Renal pelvis (tissue), 4 donors: ENCODE measurements around the gene LGSN. TPM values are rescaled to one million over a fixed set of nuclear protein-coding genes. Genes with fewer than 3 reads are reported as not detected.
"Not testable (repeated sequence)": the region's sequence is repeated elsewhere in the genome, so short reads cannot be mapped to it uniquely, and the experiment has no call there.

Experiments
- DNase-seq: peaks from one replicate; pipeline ENCODE4 v3.0.0-alpha.2; 2013
- polyA plus RNA-seq, 3 donors: library from polyadenylated mRNA; unstranded; fragments of 120-200 nt; gene quantifications; one replicate each; pipeline ENCODE4 v1.2.1, GENCODE V29; 2013; ENCODE audit not compliant: insufficient read length in 3 of 3

Gene LGSN
- polyA plus RNA-seq, 3 donors: 0.43 to 1.6 (median 0.66) TPM

DNA sequence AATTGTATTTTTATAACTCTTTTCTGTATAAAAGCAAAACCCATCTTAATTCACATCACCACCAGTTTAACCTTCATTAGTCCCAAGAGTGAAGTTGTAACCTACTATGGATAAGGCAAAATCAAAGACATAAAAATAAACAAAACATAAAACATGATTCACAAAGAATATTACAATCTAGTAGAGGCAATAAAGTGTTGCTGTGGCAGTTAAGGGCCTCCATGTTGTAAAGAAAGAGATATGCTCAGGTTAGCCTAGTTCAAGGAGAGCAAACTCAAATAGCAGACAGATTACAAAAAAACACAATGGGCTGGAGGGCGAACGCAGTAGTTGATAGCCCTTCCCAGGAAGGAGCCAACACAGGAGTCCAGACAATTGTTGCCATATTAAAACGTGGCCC is 13.4 kb downstream of the LGSN start:
- DNase-seq: no peak

DNA sequence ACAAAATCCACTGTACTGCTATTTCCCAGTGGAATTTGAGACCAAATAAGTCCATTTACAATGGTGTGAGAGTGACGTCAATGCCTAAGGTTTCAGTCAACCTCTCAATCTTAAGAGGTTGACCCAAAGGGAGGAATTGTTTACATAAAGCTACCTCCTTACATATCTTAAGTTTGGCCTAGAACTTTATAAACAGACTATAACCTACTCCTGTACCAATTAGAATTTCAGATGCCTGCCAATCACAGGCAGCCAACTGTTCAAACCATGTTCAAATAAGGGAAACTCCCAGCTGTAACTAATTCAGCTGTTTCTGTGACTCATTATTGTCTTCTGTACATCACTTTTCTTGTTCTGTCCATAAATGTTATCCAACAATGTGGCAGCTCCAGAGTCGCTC is 14.5 kb downstream of the LGSN start:
- no peak for DNase-seq

DNA sequence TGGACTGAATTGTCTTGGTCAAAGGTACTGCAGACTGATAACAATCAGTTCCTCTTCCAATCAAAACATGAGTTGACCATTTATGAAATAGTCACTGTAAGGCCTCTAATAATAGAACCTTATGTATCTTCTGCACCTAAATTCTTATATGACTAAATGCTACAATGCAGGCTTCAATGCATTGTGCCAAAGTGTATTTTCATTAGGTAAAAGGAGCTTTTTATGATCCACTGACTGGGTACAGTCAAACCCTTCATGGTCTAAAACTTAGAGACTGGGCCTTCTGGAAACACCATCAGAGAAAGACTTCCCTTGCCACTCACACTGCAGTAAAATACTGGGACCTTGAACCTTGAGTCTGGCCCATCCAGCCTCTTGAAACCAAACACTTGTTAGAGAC is 16.3 kb downstream of the LGSN start:
- no peak for DNase-seq

DNA sequence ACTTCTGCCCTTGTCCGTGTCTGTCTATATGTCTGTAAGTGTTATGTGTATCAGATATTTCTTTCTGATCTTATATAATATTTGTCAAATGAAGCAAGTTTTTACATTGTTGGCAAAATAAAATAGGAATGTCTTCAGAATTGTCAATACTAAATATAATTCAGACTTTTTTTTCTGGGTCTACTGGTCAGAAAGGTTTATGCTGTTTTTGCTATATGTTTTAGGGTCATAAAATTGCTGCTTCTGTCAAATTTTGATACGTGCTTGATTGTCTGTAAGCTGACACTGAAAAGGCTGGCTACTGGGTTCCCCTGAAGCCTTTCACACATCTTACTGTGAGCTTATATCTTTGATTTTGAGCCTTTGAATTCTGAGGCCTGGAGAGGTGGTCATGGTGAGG is 20.1 kb downstream of the LGSN start:
- no peak for DNase-seq

DNA sequence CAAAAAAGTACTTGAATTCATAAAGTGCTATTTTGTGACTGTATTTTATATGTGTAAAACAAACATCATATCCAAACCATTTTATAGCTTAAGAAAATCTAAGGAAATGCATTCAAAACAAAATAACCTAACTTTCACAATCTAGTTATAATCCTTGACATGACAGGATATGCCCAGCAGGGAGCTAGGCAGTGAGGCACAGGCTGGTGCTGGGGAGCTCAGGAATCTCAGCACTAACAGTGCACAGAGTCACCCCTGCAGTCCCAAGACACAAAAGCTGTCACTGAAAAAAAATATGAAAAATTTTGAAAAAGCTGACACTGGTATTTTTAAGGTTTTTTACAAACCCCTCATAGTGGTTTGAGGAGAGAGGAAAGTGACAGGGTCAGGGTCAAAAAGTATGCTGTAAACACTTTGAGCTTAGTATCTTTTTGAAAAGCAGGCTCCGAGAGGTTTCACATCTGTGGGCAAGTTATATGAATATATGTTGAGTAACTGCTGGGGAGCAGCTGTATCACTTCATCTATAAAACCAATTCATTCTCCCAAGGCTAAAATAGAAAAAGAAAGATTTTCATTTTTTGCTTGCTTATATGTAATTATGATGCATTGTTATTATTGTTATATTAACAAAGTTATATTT is 24.1 kb downstream of the LGSN start:
- no peak for DNase-seq

DNA sequence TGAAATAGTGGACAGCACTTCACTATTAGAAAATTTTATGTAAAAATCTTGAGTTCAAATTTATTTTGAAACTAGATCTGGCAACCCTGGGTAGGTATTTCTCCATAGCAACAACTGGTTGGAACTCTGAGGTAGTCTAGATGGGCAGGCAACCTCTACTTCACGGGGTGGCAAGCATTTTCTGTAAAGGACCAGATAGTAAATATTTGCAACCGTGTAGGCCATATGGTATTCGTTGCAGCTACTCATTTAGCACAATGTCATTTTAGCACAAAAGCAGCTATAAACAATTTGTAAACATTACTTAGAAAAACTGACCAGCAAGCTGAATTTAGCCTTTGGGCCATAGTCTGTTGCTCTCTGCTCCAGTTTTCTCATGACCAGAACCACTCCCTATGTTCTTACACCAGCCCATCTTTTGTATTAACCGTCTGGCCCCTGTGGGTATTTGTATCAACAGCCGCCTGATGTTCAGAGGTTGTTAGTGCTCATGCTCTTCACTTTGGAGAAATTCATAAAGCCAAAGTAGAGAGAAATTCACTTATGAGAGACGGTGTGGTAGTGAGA is 29.2 kb downstream of the LGSN start:
- no peak for DNase-seq

DNA sequence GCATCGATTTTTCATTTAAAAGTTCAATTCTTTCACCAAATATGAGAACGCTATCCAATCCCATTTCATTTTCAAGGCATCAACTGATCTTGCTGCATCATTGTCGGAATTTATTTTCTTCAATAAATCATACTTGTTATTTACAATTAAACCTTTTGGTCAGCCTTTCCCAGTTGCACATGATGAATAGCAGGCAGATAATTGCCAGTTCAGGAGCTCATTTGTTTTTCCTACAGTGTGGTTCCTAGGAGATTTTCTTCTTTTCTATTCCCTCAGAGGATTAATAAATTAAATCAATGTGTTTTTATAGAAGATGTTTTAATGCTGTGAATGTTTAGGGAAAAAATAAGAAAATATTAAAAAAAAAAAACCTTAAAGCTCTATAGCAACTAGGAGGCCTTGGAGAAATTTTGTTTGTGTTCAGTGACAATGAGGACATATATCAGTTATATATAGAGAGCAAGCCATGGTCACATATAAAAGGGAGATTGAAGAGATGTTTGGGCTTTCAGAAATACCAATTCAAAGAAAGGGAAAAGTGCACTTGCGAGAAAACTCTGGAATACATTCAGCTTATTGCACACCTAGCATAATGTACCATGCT is 30.4 kb downstream of the LGSN start:
- DNase-seq: no peak

DNA sequence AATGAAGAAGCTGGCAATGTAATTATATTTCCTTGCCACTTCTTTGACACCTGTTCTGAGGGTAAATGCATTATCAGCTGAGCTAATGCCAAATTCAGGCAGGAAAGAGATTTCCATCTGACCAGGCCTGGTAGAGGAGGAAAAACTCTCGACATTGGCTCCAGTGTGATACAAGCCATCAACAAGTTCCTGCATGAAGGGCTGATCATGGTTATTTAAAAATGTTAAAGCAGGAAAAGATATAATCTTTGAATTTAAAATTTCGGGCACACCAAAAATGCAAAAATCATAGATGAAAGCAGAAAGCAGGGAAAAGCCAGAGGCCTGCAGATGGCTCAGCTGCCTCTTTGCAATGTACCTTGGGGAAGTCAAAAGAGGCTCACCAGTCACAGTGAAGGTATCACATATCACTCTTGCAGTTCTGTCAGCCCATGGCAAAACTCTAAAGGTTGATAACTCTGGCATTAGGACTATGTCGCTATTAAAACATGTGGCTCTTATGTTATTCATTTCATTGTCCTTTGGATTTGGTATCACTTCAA is 39.1 kb downstream of the LGSN start:
- no peak for DNase-seq

DNA sequence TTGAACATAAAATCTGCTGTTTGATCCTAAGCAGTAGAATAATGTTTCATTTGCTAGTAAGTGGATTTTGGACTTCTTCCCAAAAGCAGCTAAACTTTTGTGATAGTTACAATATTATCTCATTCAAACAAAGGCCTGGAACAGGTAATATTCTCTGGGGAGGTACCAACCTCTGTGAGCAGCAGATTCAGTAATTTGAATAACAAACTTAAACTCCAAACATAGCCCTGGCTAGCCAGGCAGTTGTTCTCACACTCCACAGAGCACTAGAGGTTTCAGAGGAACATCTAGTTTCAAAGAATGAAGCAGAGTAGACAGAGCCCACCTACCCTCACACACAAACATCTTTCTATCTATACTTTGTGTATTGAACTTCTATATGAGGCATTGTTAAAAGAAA is 40.9 kb downstream of the LGSN start:
- DNase-seq: no peak

DNA sequence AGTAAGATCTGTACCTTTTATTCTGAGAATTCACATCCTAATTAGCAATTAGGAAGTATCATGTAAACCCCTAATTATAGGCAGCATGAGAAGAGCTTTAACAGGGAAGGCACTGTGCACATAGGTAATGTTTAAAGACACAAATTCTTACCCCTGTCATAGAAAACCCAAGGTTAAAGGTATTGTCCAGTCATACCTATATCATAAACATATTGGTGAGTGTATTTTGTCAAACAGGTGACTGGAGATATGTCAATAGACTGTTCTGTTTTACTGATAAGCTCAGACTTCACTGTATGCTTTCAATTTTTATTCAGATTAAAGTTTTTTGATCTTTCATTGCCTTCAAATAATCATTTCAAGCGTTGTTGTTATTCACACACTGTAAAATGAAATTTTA is 43.8 kb downstream of the LGSN start:
- DNase-seq: no peak

DNA sequence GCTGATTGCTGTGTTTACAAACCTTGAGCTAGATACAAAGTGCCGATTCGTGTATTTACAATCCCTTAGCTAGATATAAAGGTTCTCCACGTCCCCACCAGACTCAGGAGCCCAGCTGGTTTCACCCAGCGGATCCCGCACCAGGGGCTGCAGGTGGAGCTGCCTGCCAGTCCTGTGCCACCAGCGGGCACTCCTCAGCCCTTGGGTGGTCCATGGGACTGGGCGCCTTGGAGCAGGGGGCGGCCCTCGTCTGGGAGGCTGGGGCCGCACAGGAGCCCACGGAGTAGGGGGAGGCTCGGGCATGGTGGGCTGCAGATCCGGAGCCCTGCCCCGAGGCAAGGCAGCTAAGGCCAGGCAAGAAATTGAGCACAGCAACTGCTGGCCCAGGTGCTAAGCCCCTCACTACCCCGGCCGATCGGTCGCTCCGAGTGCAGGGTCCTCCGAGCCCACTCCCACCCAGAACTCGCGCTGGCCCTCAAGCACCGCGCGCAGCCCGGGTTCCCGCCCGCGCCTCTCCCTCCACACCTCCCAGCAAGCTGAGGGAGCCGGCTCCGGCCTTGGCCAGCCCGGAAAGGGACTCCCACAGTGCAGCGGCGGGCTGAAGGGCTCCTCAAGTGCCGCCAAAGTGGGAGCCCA is 44.9 kb downstream of the LGSN start:
- DNase-seq: not testable (repeated sequence)

DNA sequence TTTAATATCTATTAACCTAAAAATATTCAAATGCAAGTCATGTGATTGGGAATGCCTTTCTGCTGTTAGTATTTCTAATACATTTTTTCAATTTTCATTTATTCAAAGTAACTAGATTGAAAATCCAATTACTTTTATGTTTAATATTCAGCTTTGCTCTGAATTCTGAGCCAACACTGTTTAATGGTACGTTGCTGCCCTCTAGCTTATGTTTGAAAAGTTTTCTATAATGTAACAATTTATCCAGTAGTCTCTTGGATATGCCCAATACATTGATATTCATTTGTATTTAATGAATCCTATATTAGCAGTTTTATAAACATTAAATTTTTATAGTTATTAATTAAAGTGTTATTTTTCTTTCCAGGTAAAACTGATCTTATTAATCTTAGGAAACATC is 47.4 kb downstream of the LGSN start:
- peak; percentile 11 for DNase-seq

DNA sequence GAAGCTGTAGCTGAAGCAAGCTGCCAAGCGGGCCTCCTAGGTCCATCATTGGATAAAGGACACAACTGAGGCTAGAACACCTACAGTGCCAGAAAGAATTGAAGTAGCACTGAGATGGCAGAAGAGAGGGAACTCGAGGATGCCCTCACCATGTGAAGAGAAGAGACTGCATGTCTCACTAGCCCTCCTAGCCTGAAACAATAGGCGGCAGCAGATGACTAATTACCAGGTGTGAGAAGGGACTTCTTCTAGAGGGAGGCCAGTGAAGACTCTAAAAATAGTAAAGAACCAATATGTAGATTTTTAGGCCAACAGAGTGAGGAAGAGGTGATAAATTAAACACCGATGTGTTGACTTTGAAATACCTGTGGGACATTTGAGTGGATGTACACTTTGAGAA is 50.3 kb downstream of the LGSN start:
- no peak for DNase-seq

DNA sequence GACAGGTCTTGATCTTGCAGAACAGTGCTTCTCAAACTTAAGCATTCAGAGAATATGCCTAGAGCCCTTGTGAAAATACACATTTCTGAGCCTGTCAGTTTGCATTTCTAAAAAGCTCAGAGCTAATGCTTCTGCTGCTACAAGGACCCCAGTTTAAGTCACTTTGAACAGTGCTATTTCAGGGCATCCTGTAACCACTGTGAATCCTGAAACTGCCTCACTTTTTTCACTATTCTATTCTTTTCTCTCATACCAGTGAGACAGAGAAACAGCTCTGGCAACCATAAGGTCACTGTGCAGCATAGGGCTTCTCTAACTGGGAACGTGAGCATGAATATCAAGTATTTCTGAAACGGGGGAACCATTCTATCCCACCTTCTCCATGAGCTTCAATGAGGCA is 51.2 kb downstream of the LGSN start:
- DNase-seq: no peak

DNA sequence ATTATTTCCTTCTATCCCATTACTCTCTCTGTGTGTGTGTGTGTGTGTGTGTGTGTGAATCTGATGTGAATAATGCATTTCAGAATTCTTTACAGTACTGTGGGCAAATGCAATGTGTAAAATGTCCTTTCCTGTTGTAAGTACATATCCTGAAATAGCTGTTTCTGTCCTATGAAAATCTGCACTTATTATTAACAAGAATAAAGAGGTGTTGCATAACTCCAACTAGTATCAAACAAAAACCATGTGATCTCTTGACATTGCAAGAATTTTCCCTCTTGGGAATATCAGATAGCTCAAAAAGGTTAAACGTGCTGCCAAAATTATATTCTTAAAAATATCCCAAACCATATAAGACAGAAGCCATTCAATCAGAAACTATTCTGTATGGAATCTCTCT is 52.0 kb downstream of the LGSN start:
- no peak for DNase-seq

DNA sequence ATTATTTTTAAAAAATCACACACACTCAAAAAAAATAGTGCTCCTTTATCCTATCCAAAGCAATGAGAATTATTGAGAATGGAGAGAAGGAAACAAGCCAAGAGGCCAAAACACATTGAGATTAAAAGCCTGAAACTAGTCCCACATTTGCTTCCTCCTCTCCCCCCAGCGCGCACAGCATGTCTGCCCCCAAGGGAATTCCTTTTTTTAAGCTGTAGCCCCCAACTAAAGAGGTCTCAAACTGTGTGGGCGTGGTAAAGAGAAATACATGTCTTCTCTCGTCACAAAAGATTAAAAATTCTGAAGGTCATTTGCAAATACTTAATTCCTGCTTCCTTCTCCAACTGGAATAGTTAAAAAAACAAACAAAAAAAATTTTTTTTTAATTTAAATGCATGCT is 52.7 kb downstream of the LGSN start:
- DNase-seq: no peak

DNA sequence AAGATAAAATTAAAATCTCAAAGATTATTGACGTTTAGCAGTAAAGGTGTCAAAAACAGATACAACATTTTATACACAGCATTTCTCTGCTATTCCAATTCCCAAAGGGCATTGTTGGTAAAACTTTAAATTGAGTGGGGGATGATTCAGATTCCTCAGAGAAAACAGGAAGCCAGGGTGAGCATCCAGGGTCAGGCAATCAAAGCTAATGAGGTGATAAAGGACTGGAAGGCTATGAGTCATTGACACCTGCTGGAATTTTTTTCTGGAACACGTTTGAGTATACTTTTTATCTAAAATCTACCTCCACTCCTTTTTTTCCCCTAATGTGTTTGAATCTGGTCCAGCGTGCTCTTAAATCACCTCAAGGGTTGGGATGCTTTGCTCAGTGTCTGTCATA is 56.3 kb downstream of the LGSN start:
- DNase-seq: peak; percentile 5

DNA sequence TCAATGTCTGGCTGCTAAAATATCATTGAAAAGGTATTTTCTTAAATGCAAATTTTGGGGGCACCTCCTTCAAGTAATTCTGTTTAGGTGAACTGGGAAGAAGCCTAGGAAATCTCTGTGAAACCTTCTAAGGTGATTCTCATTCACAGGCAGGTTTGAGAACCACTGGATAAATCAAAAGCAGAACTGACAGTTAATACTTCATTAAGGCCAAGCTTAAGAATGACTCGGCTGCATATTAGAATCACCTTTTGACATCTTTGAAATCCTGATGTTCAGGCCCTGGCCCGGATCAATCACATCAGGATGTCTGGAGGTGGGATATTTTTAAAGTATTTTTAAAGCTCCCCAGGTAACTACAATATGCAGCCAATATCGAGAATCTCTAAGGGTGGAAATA is 58.0 kb downstream of the LGSN start:
- no peak for DNase-seq

DNA sequence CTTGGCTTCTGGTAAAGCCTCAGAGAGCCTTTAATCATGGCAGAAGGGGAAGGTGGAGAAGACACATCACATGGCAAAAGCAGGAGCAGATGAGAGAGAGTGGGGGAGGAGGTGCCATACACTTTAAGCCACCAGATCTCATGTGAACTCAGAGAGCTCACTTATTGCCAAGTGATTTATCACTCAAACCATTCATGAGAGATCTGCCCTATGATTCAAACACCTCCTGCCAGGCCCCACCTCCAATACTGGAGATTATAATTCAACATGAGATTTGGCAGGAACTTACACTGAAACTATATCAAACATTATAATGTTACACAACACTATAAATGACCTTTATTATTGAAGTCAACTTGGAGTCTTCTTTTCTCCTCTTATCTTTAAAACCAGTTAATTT is 60.6 kb downstream of the LGSN start:
- DNase-seq: no peak

DNA sequence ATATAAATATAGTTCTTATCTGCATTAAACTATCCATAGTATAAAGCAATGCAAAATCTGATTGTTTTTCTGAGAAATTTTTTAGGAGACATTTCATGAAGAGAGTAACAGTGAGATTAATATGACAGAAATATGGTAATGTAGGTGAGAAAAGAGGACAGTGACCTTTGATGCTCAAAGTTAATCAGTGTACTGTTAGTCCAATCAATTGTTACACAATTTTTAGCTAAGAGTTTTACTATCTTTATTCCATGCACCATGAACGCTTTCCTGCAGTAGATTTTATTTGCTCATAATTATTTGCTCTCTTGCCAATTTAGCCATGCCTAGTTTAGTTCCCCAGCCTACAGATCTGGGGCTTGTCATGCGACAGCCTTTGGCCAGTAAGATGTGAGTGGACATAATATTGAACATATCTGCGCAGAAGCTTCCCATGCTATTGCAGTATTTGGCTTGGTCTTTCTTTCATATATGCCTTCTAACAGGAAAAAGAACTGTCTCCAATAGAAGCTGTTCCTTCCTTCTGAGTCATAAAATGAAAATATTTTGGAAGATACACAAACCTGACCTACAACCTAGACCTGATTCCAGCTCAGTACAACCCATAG is 69.8 kb downstream of the LGSN start:
- DNase-seq: no peak

DNA sequence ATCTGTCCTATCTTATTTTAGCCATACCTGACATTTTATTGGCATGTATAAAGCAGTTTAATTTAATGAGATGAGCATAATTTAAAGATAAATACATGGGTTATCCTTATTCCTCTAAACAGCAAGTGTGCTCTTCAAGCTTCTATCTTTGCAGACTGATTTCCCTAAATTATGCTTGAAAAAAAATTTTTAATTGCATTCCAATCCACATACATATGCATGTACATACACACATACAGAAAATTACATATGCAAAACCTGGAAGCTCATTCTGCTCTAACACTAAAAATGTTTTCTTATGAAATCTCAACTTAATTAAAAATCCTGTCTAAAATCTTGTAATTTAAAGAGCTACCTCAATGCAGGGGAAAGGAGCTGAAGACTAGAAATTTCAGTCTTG is 73.2 kb downstream of the LGSN start:
- no peak for DNase-seq

DNA sequence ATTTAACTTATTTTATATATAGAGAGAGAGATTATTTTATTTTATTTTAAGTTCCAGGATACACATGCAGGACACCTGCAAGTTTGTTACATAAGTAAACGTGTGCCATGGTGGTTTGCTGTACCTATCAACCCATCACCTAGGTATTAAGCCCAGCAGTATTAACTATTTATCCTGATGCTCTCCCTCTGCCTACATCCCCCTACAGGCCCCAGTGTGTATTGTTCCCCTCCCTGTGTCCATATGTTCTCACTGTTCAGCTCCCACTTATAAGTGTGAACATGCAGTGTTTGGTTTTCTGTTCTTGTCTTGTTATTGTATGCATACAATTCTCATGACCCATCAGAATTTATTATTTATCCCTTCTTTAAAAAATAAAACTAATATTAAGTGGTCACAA is 73.9 kb downstream of the LGSN start:
- no peak for DNase-seq

DNA sequence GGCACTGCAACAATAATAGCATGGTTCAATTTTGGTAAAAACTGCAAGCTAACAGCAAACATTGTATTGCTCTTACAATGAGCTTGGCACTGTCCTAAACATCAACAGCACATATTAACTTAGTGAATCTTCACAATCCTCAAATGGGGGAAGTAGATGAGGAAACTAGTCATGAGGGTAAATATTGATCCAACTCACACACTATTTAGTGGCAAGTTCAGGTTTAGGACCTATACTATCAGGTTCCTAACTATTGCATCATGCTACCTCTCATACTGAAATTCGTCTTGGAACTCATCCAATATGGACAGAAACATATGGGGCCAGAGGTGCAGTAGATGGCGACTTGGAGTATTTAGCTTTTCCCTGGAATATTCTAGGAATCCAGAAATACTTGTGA is 74.4 kb downstream of the LGSN start:
- no peak for DNase-seq
